Measurements from ENCODE around the gene ZCCHC7.
A peak's percentile ranks its signal among the peaks of the same experiment; 100 is the strongest.
"Not testable (repeated sequence)": the region's sequence is repeated elsewhere in the genome, so short reads cannot be mapped to it uniquely, and the experiment has no call there.

Gene ZCCHC7

DNA sequence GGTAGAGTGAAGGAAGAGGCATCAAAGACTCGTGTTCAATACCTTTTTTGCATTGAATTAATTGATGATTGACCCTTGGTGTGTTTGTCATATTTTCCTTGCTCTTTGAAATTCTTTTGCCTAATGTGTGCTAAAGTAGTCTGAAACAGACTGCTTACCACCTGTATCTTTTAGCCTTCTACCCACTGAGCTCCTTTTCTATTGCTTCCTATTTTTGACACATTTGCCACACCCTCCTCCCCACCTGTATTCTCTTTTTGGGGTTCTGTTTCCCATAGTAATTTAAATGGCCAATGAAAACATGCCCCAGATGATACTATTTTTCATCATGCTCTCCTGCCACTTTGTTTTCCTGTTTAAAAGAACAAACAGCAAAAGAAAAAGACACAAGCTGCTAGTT is 78.5 kb downstream of the ZCCHC7 start:
- no peak overlapping the region for H3K4me3 ChIP-seq (ENCODE audit: insufficient read length, low read depth)
- TF ChIP-seq SUZ12 (IDR thresholded peaks at IDR 0.05; ENCODE audit: extremely low read depth, insufficient read depth, insufficient read length) (no peak), YY1 (IDR thresholded peaks at IDR 0.05; ENCODE audit: insufficient read depth, insufficient read length) (no peak), ZNF274 (IDR thresholded peaks at IDR 0.05; ENCODE audit: low read depth, low read length) (no peak)

DNA sequence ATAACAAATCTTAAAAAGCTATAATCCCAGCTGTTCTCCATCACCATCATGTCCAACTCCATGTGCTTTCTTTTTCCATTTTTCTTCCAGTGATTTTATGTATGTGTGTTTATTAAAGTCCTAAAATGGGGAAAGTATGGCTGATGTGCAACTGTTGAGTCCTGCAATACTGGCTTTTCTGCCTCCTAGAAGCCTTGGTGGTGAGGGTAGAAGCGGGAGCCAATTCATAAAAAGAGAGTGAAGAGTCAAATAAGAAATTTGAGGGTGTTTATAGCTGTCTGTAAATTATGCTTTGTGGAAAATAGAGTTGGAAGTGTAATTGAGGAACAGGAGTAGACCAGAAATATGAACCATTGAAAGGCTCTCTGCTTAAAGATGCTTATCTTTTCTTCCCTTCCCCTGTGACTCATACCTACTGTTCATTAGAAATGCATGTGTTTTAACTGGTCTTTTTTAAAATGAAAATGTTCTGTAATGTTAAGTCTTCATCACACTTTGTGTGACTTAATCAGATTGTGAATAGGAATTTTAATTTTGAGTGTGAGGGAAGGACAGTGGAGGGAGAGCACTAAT is 80.1 kb downstream of the ZCCHC7 start:
- H3K4me3 ChIP-seq (ENCODE audit: insufficient read length, low read depth): no peak overlapping the region

More for the DNA sequence above, 78.5 kb downstream of the ZCCHC7 start:
- Histone ChIP-seq H3K27me3 (ENCODE audit: insufficient read depth, insufficient read length) (no peaks in the 10 kb centered on the region), H3K9ac (ENCODE audit: insufficient read length, low read depth) (no peak overlapping the region), H3K9me3 (ENCODE audit: insufficient read depth, low read length) (no peaks in the 10 kb centered on the region), H3K4me1 (ENCODE audit: insufficient read depth, insufficient read length) (no peaks in the 10 kb centered on the region), H3K36me3 (ENCODE audit: insufficient read depth, insufficient read length, low read length) (no peaks in the 10 kb centered on the region)
- DNase-seq (ENCODE audit: low read depth, low spot score): no peak

GRCh38 chr9:37201581-37201980 is 81.2 kb downstream of the ZCCHC7 start:
- H3K9ac ChIP-seq (ENCODE audit: insufficient read length, low read depth): no peak overlapping the region
- no peaks in the 10 kb centered on the region for H3K9me3 ChIP-seq (ENCODE audit: insufficient read depth, low read length)
- no peaks in the 10 kb centered on the region for H3K36me3 ChIP-seq (ENCODE audit: insufficient read depth, insufficient read length, low read length)
- H3K4me3 ChIP-seq (ENCODE audit: insufficient read length, low read depth): no peak overlapping the region
- TF ChIP-seq SUZ12 (IDR thresholded peaks at IDR 0.05; ENCODE audit: extremely low read depth, insufficient read depth, insufficient read length): no peak
- no peak for TF ChIP-seq ZNF274 (IDR thresholded peaks at IDR 0.05; ENCODE audit: low read depth, low read length)
- no peak for TF ChIP-seq YY1 (IDR thresholded peaks at IDR 0.05; ENCODE audit: insufficient read depth, insufficient read length)
- no peaks in the 10 kb centered on the region for H3K4me1 ChIP-seq (ENCODE audit: insufficient read depth, insufficient read length)
- DNase-seq (ENCODE audit: low read depth, low spot score): peak; percentile 11
- H3K27me3 ChIP-seq (ENCODE audit: insufficient read depth, insufficient read length): no peaks in the 10 kb centered on the region

More for the DNA sequence above, 80.1 kb downstream of the ZCCHC7 start:
- Histone ChIP-seq H3K27me3 (ENCODE audit: insufficient read depth, insufficient read length) (no peaks in the 10 kb centered on the region), H3K4me1 (ENCODE audit: insufficient read depth, insufficient read length) (no peaks in the 10 kb centered on the region), H3K9me3 (ENCODE audit: insufficient read depth, low read length) (no peaks in the 10 kb centered on the region), H3K36me3 (ENCODE audit: insufficient read depth, insufficient read length, low read length) (no peaks in the 10 kb centered on the region), H3K9ac (ENCODE audit: insufficient read length, low read depth) (no peak overlapping the region)
- TF ChIP-seq ZNF274 (IDR thresholded peaks at IDR 0.05; ENCODE audit: low read depth, low read length): no peak
- no peak for TF ChIP-seq YY1 (IDR thresholded peaks at IDR 0.05; ENCODE audit: insufficient read depth, insufficient read length)
- no peak for TF ChIP-seq SUZ12 (IDR thresholded peaks at IDR 0.05; ENCODE audit: extremely low read depth, insufficient read depth, insufficient read length)
- no peak for DNase-seq (ENCODE audit: low read depth, low spot score)

- Histone ChIP-seq H3K4me1 (ENCODE audit: insufficient read depth, insufficient read length) (no peaks in the 10 kb centered on the region), H3K4me3 (ENCODE audit: insufficient read length, low read depth) (no peak overlapping the region), H3K9me3 (ENCODE audit: insufficient read depth, low read length) (no peaks in the 10 kb centered on the region), H3K36me3 (ENCODE audit: insufficient read depth, insufficient read length, low read length) (no peaks in the 10 kb centered on the region), H3K9ac (ENCODE audit: insufficient read length, low read depth) (no peak overlapping the region), H3K27me3 (ENCODE audit: insufficient read depth, insufficient read length) (no peaks in the 10 kb centered on the region)
- no peak for DNase-seq (ENCODE audit: low read depth, low spot score)
- no peak for TF ChIP-seq ZNF274 (IDR thresholded peaks at IDR 0.05; ENCODE audit: low read depth, low read length)
- TF ChIP-seq YY1 (IDR thresholded peaks at IDR 0.05; ENCODE audit: insufficient read depth, insufficient read length): no peak
- TF ChIP-seq SUZ12 (IDR thresholded peaks at IDR 0.05; ENCODE audit: extremely low read depth, insufficient read depth, insufficient read length): no peak
Measured at GRCh38 chr9:37202091-37202490, 81.7 kb downstream of the ZCCHC7 start.

DNA sequence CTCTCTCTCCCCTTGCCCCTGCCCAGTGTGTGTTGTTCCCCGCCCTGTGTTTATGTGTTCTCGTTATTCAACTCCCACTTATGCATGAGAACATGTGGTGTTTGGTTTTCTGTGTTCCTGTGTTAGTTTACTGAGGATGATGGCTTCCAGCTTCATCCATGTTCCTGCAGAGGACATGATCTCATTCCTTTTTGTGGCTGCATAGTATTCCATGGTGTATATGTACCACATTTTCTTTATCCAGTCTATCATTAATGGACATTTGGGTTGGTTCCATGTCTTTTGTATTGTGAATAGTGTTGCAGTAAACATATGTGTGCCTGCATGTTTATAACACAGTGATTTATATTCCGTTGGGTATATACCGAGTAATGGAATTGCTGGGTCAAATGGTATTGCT is 83.1 kb downstream of the ZCCHC7 start:
- not testable (repeated sequence) for DNase-seq (ENCODE audit: low read depth, low spot score); H3K4me3 ChIP-seq (ENCODE audit: insufficient read length, low read depth); H3K36me3 ChIP-seq (ENCODE audit: insufficient read depth, insufficient read length, low read length); H3K9me3 ChIP-seq (ENCODE audit: insufficient read depth, low read length); H3K9ac ChIP-seq (ENCODE audit: insufficient read length, low read depth); H3K4me1 ChIP-seq (ENCODE audit: insufficient read depth, insufficient read length); H3K27me3 ChIP-seq (ENCODE audit: insufficient read depth, insufficient read length)

- TF ChIP-seq YY1 (IDR thresholded peaks at IDR 0.05; ENCODE audit: insufficient read depth, insufficient read length) (no peak), ZNF274 (IDR thresholded peaks at IDR 0.05; ENCODE audit: low read depth, low read length) (no peak), SUZ12 (IDR thresholded peaks at IDR 0.05; ENCODE audit: extremely low read depth, insufficient read depth, insufficient read length) (no peak)
- Histone ChIP-seq H3K4me3 (ENCODE audit: insufficient read length, low read depth) (no peak overlapping the region), H3K9ac (ENCODE audit: insufficient read length, low read depth) (no peak overlapping the region), H3K9me3 (ENCODE audit: insufficient read depth, low read length) (no peaks in the 10 kb centered on the region), H3K27me3 (ENCODE audit: insufficient read depth, insufficient read length) (no peaks in the 10 kb centered on the region), H3K36me3 (ENCODE audit: insufficient read depth, insufficient read length, low read length) (no peaks in the 10 kb centered on the region), H3K4me1 (ENCODE audit: insufficient read depth, insufficient read length) (no peaks in the 10 kb centered on the region)
- DNase-seq (ENCODE audit: low read depth, low spot score): no peak
Measured at GRCh38 chr9:37206121-37206620, 85.8 kb downstream of the ZCCHC7 start.

GRCh38 chr9:37209431-37210386 is 89.3 kb downstream of the ZCCHC7 start:
- H3K36me3 ChIP-seq (ENCODE audit: insufficient read depth, insufficient read length, low read length): no peaks in the 10 kb centered on the region
- DNase-seq (ENCODE audit: low read depth, low spot score): no peak

More at GRCh38 chr9:37209431-37210386, 89.3 kb downstream of the ZCCHC7 start:
- no peaks in the 10 kb centered on the region for H3K27me3 ChIP-seq (ENCODE audit: insufficient read depth, insufficient read length)
- no peaks in the 10 kb centered on the region for H3K4me1 ChIP-seq (ENCODE audit: insufficient read depth, insufficient read length)
- no peak overlapping the region for H3K9ac ChIP-seq (ENCODE audit: insufficient read length, low read depth)
- TF ChIP-seq SUZ12 (IDR thresholded peaks at IDR 0.05; ENCODE audit: extremely low read depth, insufficient read depth, insufficient read length): no peak
- no peak for TF ChIP-seq YY1 (IDR thresholded peaks at IDR 0.05; ENCODE audit: insufficient read depth, insufficient read length)
- no peak for TF ChIP-seq ZNF274 (IDR thresholded peaks at IDR 0.05; ENCODE audit: low read depth, low read length)
- H3K4me3 ChIP-seq (ENCODE audit: insufficient read length, low read depth): no peak overlapping the region
- H3K9me3 ChIP-seq (ENCODE audit: insufficient read depth, low read length): no peaks in the 10 kb centered on the region

All from NT2/D1 (cell line).